ENCODE data around the gene TOMM40L. TPM values are rescaled to one million over a fixed set of nuclear protein-coding genes. Genes with fewer than 3 reads are reported as not detected.

The TOMM40L gene
- total RNA-seq, 4 donors from 2014 or later, result 9.3 to 24.3 (median 14.0) TPM

- peaks cover 46% of the 10 kb centered on the region for H3K27me3 ChIP-seq
- ATAC-seq, result no peak
- H3K4me3 ChIP-seq, result no peak overlapping the region
- peaks cover 0 to 12% (median 0%) of the 10 kb centered on the region in 3 donors for H3K9me3 ChIP-seq
- TF ChIP-seq POLR2A (IDR thresholded peaks at IDR 0.05) (no peak), CTCF (IDR thresholded peaks at IDR 0.05) (no peak), POLR2AphosphoS5 (IDR thresholded peaks at IDR 0.05) (no peak), EP300 (IDR thresholded peaks at IDR 0.05) (no peak)
- H3K27ac ChIP-seq, result peak overlapping the region in 2 of 4 donors; percentile 0 to 20
- peaks cover 0 to 48% (median 14%) of the 10 kb centered on the region in 3 donors for H3K4me1 ChIP-seq
- WGBS, 2 donors (ENCODE audit: low coverage in 1 of 2), result 43 to 59% methylated on average over 5 to 7 of the region's 12 CpGs
- H3K36me3 ChIP-seq, result no peaks in the 10 kb centered on the region
Measured at GRCh38 chr1:161261261-161262235, 35.7 kb downstream of the TOMM40L start.

- ATAC-seq, result no peak
- Histone ChIP-seq H3K9me3 (no peaks in the 10 kb centered on the region), H3K27me3 (peaks cover 14% of the 10 kb centered on the region), H3K4me3 (no peak overlapping the region), H3K27ac (no peak overlapping the region), H3K36me3 (no peaks in the 10 kb centered on the region), H3K4me1 (peaks cover 0 to 37% (median 7%) of the 10 kb centered on the region in 3 donors)
- WGBS, 2 donors (ENCODE audit: low coverage in 1 of 2), result 73 to 83% methylated on average over 3 to 5 of the region's 5 CpGs
- TF ChIP-seq CTCF (IDR thresholded peaks at IDR 0.05), result no peak
- TF ChIP-seq POLR2AphosphoS5 (IDR thresholded peaks at IDR 0.05), result no peak
- TF ChIP-seq EP300 (IDR thresholded peaks at IDR 0.05), result no peak
- no peak for TF ChIP-seq POLR2A (IDR thresholded peaks at IDR 0.05)
Measured at GRCh38 chr1:161265305-161265704, 39.4 kb downstream of the TOMM40L start.

- TF ChIP-seq CTCF (IDR thresholded peaks at IDR 0.05) (no peak), POLR2A (IDR thresholded peaks at IDR 0.05) (no peak), POLR2AphosphoS5 (IDR thresholded peaks at IDR 0.05) (no peak), EP300 (IDR thresholded peaks at IDR 0.05) (no peak)
- peak overlapping the region in 3 of 4 donors; percentile 7 to 35 (median 32) for H3K27ac ChIP-seq
- no peaks in the 10 kb centered on the region for H3K9me3 ChIP-seq
- H3K4me1 ChIP-seq, result peaks cover 0 to 28% (median 7%) of the 10 kb centered on the region in 3 donors
- H3K4me3 ChIP-seq, result no peak overlapping the region
- 28% methylated on average over 3 of the region's 3 CpGs; no CpG with 5 or more reads in 1 of the 2 donors for WGBS, 2 donors (ENCODE audit: low coverage in 1 of 2)
- no peaks in the 10 kb centered on the region for H3K36me3 ChIP-seq
- H3K27me3 ChIP-seq, result peaks cover 5% of the 10 kb centered on the region
- no peak for ATAC-seq
Measured at GRCh38 chr1:161266202-161266601, 40.3 kb downstream of the TOMM40L start.

GRCh38 chr1:161266836-161267235 lies 41.0 kb downstream of the TOMM40L start:
- WGBS, 2 donors (ENCODE audit: low coverage in 1 of 2), result 13 to 55% methylated on average over 1 to 2 of the region's 2 CpGs
- H3K4me3 ChIP-seq, result no peak overlapping the region
- no peak for ATAC-seq

More at GRCh38 chr1:161266836-161267235, 41.0 kb downstream of the TOMM40L start:
- Histone ChIP-seq H3K27ac (peak overlapping the region in 3 of 4 donors; percentile 7 to 51 (median 32)), H3K4me1 (peaks cover 0 to 21% (median 7%) of the 10 kb centered on the region in 3 donors), H3K9me3 (no peaks in the 10 kb centered on the region), H3K36me3 (no peaks in the 10 kb centered on the region), H3K27me3 (no peaks in the 10 kb centered on the region)
- TF ChIP-seq POLR2A (IDR thresholded peaks at IDR 0.05) (no peak), CTCF (IDR thresholded peaks at IDR 0.05) (no peak), POLR2AphosphoS5 (IDR thresholded peaks at IDR 0.05) (no peak), EP300 (IDR thresholded peaks at IDR 0.05) (no peak)

Data from gastroesophageal sphincter (tissue), 4 donors.